ENCODE results near the gene DNAI7. TPM values are rescaled to one million over a fixed set of nuclear protein-coding genes. Genes with fewer than 3 reads are reported as not detected.
A peak's percentile ranks its signal among the peaks of the same experiment; 100 is the strongest.

The DNAI7 gene
- total RNA-seq, 2 donors from 2014 or later: 1.5 to 1.6 TPM

- H3K4me3 ChIP-seq: no peak overlapping the region
- no peak for TF ChIP-seq CTCF (IDR thresholded peaks at IDR 0.05)
- H3K4me1 ChIP-seq: no peaks in the 10 kb centered on the region
- no peak overlapping the region for H3K27ac ChIP-seq
- no peak for DNase-seq (ENCODE audit: low spot score)
- peaks cover 0 to 9% of the 10 kb centered on the region in 2 donors for H3K9me3 ChIP-seq
- no peaks in the 10 kb centered on the region for H3K27me3 ChIP-seq
- H3K36me3 ChIP-seq: no peaks in the 10 kb centered on the region
These were observed 59.3 kb downstream of the DNAI7 start for GRCh38 chr12:25135531-25136154.

GRCh38 chr12:25131270-25131669, 63.7 kb downstream of the DNAI7 start:
- Histone ChIP-seq H3K4me1 (no peaks in the 10 kb centered on the region), H3K4me3 (no peak overlapping the region), H3K27ac (no peak overlapping the region), H3K27me3 (no peaks in the 10 kb centered on the region), H3K36me3 (no peaks in the 10 kb centered on the region), H3K9me3 (no peaks in the 10 kb centered on the region)
- DNase-seq (ENCODE audit: low spot score): no peak
- TF ChIP-seq CTCF (IDR thresholded peaks at IDR 0.05): no peak

- Histone ChIP-seq H3K27me3 (no peaks in the 10 kb centered on the region), H3K27ac (no peak overlapping the region), H3K36me3 (no peaks in the 10 kb centered on the region), H3K4me1 (no peaks in the 10 kb centered on the region), H3K9me3 (no peaks in the 10 kb centered on the region), H3K4me3 (no peak overlapping the region)
- peak; percentile 33 to 70 for TF ChIP-seq CTCF (IDR thresholded peaks at IDR 0.05)
- DNase-seq (ENCODE audit: low spot score): no peak
These were observed 64.2 kb downstream of the DNAI7 start for GRCh38 chr12:25130741-25131188.

- Histone ChIP-seq H3K27ac (no peak overlapping the region), H3K36me3 (no peaks in the 10 kb centered on the region), H3K27me3 (no peaks in the 10 kb centered on the region), H3K4me1 (no peaks in the 10 kb centered on the region), H3K9me3 (no peaks in the 10 kb centered on the region), H3K4me3 (no peak overlapping the region)
- DNase-seq (ENCODE audit: low spot score): no peak
- TF ChIP-seq CTCF (IDR thresholded peaks at IDR 0.05): no peak
These were observed 68.2 kb downstream of the DNAI7 start for GRCh38 chr12:25126746-25127145.

GRCh38 chr12:25126101-25126500, 68.9 kb downstream of the DNAI7 start:
- no peak for TF ChIP-seq CTCF (IDR thresholded peaks at IDR 0.05)
- Histone ChIP-seq H3K36me3 (no peaks in the 10 kb centered on the region), H3K27me3 (no peaks in the 10 kb centered on the region), H3K27ac (no peak overlapping the region), H3K9me3 (no peaks in the 10 kb centered on the region), H3K4me3 (no peak overlapping the region), H3K4me1 (no peaks in the 10 kb centered on the region)
- DNase-seq (ENCODE audit: low spot score): no peak

- DNase-seq (ENCODE audit: low spot score): no peak
- TF ChIP-seq CTCF (IDR thresholded peaks at IDR 0.05): no peak
- no peak overlapping the region for H3K4me3 ChIP-seq
- H3K4me1 ChIP-seq: no peaks in the 10 kb centered on the region
- H3K27ac ChIP-seq: no peak overlapping the region
- no peaks in the 10 kb centered on the region for H3K9me3 ChIP-seq
- H3K36me3 ChIP-seq: no peaks in the 10 kb centered on the region
- no peaks in the 10 kb centered on the region for H3K27me3 ChIP-seq
These were observed 70.5 kb downstream of the DNAI7 start for GRCh38 chr12:25124493-25124892.

All from right atrium auricular region (tissue), 2 donors.